Measurements from ENCODE around the gene MYOF.

Gene MYOF

DNA sequence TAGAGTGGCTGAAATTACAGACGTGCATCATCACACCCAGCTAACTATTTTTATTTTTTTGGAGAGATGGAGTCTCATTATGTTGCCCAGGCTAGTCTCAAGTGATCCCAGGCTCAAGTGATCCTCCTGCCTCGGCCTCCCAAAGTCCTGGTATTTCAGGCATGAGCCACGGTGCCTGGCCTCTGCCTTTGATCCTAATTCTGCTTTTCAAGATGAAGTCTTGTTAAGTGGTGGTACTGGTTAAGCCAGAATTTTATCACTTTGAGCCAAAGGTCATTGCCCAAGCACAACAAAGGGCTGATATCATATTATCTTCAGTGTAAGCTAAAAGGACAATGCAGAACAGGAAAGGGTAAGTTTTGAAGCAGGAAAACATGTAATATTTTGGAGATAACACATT is 64.2 kb downstream of the MYOF start:
- H4K91ac ChIP-seq (ENCODE audit: low read depth, low read length), result peak overlapping the region; percentile 76
- no peaks in the 10 kb centered on the region for H3K9me3 ChIP-seq (ENCODE audit: insufficient read depth, low read depth, low read length)
- H3K4me2 ChIP-seq (ENCODE audit: low read length), result no peak overlapping the region
- no peak overlapping the region for H3K9ac ChIP-seq (ENCODE audit: low read length)
- no peaks in the 10 kb centered on the region for H3K27me3 ChIP-seq (ENCODE audit: insufficient read depth, low read length)
- no peak overlapping the region for H3K23ac ChIP-seq (ENCODE audit: low read length)
- no peak overlapping the region for H2AFZ ChIP-seq (ENCODE audit: insufficient read depth, low read length, poor library complexity)
- H3K4me1 ChIP-seq (ENCODE audit: control insufficient read depth in 1 of 2, insufficient read depth in 2 of 2, low read length in 2 of 2), result peaks cover 15 to 36% of the 10 kb centered on the region in 2 experiments
- H3K18ac ChIP-seq (ENCODE audit: low read length), result no peak overlapping the region
- H2BK5ac ChIP-seq (ENCODE audit: low read depth, low read length, poor library complexity), result peak overlapping the region; percentile 63
- peaks cover 0 to 3% of the 10 kb centered on the region in 2 experiments for H3K36me3 ChIP-seq (ENCODE audit: control insufficient read depth in 1 of 2, insufficient read depth in 2 of 2, low read length in 2 of 2)
- peaks cover 2% of the 10 kb centered on the region for H3K79me2 ChIP-seq (ENCODE audit: control insufficient read depth, insufficient read depth, low read length, poor library complexity)
- no peak overlapping the region for H2AK5ac ChIP-seq (ENCODE audit: low read length)
- peak overlapping the region; percentile 34 for H3K14ac ChIP-seq (ENCODE audit: low read length)
- peak overlapping the region; percentile 40 for H2BK120ac ChIP-seq (ENCODE audit: insufficient read depth, low read length, poor library complexity)
- H3K79me1 ChIP-seq (ENCODE audit: low read length), result peaks cover 25% of the 10 kb centered on the region
- H3K4me3 ChIP-seq (ENCODE audit: low read depth, low read length), result no peak overlapping the region
- H4K8ac ChIP-seq (ENCODE audit: low read depth, low read length), result peak overlapping the region; percentile 2
- peak; percentile 53 to 93 for DNase-seq
- H2BK12ac ChIP-seq (ENCODE audit: low read length), result peak overlapping the region; percentile 68
- no peak overlapping the region for H3K4ac ChIP-seq (ENCODE audit: low read depth, low read length)
- H4K12ac ChIP-seq (ENCODE audit: low read depth, low read length), result no peak overlapping the region
- no CpG with 5 or more reads among the region's 3 CpGs for whole genome bisulfite sequencing (ENCODE audit: extremely low coverage, insufficient coverage, insufficient read length)
- peak overlapping the region; percentile 55 for H3K27ac ChIP-seq (ENCODE audit: low read depth, low read length)

- no peaks in the 10 kb centered on the region for H3K27me3 ChIP-seq (ENCODE audit: insufficient read depth, low read length)
- H3K79me1 ChIP-seq (ENCODE audit: low read length), result peaks cover 26% of the 10 kb centered on the region
- peaks cover 15 to 36% of the 10 kb centered on the region in 2 experiments for H3K4me1 ChIP-seq (ENCODE audit: control insufficient read depth in 1 of 2, insufficient read depth in 2 of 2, low read length in 2 of 2)
- H3K14ac ChIP-seq (ENCODE audit: low read length), result peak overlapping the region; percentile 34
- DNase-seq, result no peak
- H4K12ac ChIP-seq (ENCODE audit: low read depth, low read length), result no peak overlapping the region
- WGBS (ENCODE audit: extremely low coverage, insufficient coverage, insufficient read length), result no CpG with 5 or more reads among the region's 3 CpGs
- H2BK12ac ChIP-seq (ENCODE audit: low read length), result peak overlapping the region; percentile 68
- H2AFZ ChIP-seq (ENCODE audit: insufficient read depth, low read length, poor library complexity), result no peak overlapping the region
- peak overlapping the region; percentile 76 for H4K91ac ChIP-seq (ENCODE audit: low read depth, low read length)
- peak overlapping the region; percentile 2 for H4K8ac ChIP-seq (ENCODE audit: low read depth, low read length)
- peaks cover 2% of the 10 kb centered on the region for H3K79me2 ChIP-seq (ENCODE audit: control insufficient read depth, insufficient read depth, low read length, poor library complexity)
- no peak overlapping the region for H3K23ac ChIP-seq (ENCODE audit: low read length)
- H3K4me3 ChIP-seq (ENCODE audit: low read depth, low read length), result no peak overlapping the region
- H3K9ac ChIP-seq (ENCODE audit: low read length), result no peak overlapping the region
- H3K4ac ChIP-seq (ENCODE audit: low read depth, low read length), result no peak overlapping the region
- peak overlapping the region; percentile 84 for H2AK5ac ChIP-seq (ENCODE audit: low read length)
- peaks cover 2 to 7% of the 10 kb centered on the region in 2 experiments for H3K36me3 ChIP-seq (ENCODE audit: control insufficient read depth in 1 of 2, insufficient read depth in 2 of 2, low read length in 2 of 2)
- H3K9me3 ChIP-seq (ENCODE audit: insufficient read depth, low read depth, low read length), result no peaks in the 10 kb centered on the region
- H3K27ac ChIP-seq (ENCODE audit: low read depth, low read length), result peak overlapping the region; percentile 55
- H2BK5ac ChIP-seq (ENCODE audit: low read depth, low read length, poor library complexity), result peak overlapping the region; percentile 63
- peak overlapping the region; percentile 32 for H3K18ac ChIP-seq (ENCODE audit: low read length)
- peak overlapping the region; percentile 40 for H2BK120ac ChIP-seq (ENCODE audit: insufficient read depth, low read length, poor library complexity)
- peak overlapping the region; percentile 11 for H3K4me2 ChIP-seq (ENCODE audit: low read length)
These were observed 64.9 kb downstream of the MYOF start for GRCh38 chr10:93417266-93417665.

DNA sequence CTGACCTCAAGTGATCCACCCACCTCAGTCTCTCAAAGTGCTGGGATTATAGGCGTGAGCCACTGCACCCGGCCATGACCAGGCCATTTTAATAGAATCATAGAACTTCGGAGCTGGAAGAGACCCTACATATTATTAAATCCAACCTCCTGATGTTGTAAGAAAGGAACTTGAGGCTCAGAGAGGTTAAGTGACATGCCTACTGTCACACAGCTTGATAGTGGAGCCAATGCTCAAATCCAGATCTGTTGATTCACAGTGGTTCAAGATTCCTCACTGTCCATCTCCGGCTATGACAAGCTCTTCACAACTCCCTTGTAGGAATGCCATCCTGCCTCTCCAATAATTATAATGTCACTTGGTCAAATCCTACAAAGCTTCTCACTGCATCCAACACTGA is 65.3 kb downstream of the MYOF start:
- Histone ChIP-seq H4K12ac (ENCODE audit: low read depth, low read length) (no peak overlapping the region), H3K27me3 (ENCODE audit: insufficient read depth, low read length) (no peaks in the 10 kb centered on the region), H2AK5ac (ENCODE audit: low read length) (no peak overlapping the region), H3K4me1 (ENCODE audit: control insufficient read depth in 1 of 2, insufficient read depth in 2 of 2, low read length in 2 of 2) (peaks cover 13 to 34% of the 10 kb centered on the region in 2 experiments), H3K18ac (ENCODE audit: low read length) (no peak overlapping the region), H3K79me1 (ENCODE audit: low read length) (peaks cover 24% of the 10 kb centered on the region), H3K27ac (ENCODE audit: low read depth, low read length) (no peak overlapping the region), H4K91ac (ENCODE audit: low read depth, low read length) (no peak overlapping the region), H3K4ac (ENCODE audit: low read depth, low read length) (no peak overlapping the region), H3K9me3 (ENCODE audit: insufficient read depth, low read depth, low read length) (no peaks in the 10 kb centered on the region), H3K23ac (ENCODE audit: low read length) (no peak overlapping the region), H4K8ac (ENCODE audit: low read depth, low read length) (no peak overlapping the region), H2BK12ac (ENCODE audit: low read length) (peak overlapping the region; percentile 67), H2BK120ac (ENCODE audit: insufficient read depth, low read length, poor library complexity) (peak overlapping the region; percentile 40), H3K4me2 (ENCODE audit: low read length) (no peak overlapping the region), H3K14ac (ENCODE audit: low read length) (peak overlapping the region; percentile 40), H3K4me3 (ENCODE audit: low read depth, low read length) (no peak overlapping the region), H3K79me2 (ENCODE audit: control insufficient read depth, insufficient read depth, low read length, poor library complexity) (peaks cover 2% of the 10 kb centered on the region), H2AFZ (ENCODE audit: insufficient read depth, low read length, poor library complexity) (no peak overlapping the region), H3K9ac (ENCODE audit: low read length) (no peak overlapping the region), H2BK5ac (ENCODE audit: low read depth, low read length, poor library complexity) (peak overlapping the region; percentile 60), H3K36me3 (ENCODE audit: control insufficient read depth in 1 of 2, insufficient read depth in 2 of 2, low read length in 2 of 2) (peaks cover 2 to 7% of the 10 kb centered on the region in 2 experiments)
- no peak for DNase-seq
- no CpG with 5 or more reads among the region's 4 CpGs for WGBS (ENCODE audit: extremely low coverage, insufficient coverage, insufficient read length)

GRCh38 chr10:93415693-93416092 is 66.4 kb downstream of the MYOF start:
- H3K4me1 ChIP-seq (ENCODE audit: control insufficient read depth in 1 of 2, insufficient read depth in 2 of 2, low read length in 2 of 2), result peaks cover 13 to 29% of the 10 kb centered on the region in 2 experiments
- H3K9me3 ChIP-seq (ENCODE audit: insufficient read depth, low read depth, low read length), result no peaks in the 10 kb centered on the region
- no peak overlapping the region for H2BK120ac ChIP-seq (ENCODE audit: insufficient read depth, low read length, poor library complexity)
- H3K4me3 ChIP-seq (ENCODE audit: low read depth, low read length), result no peak overlapping the region
- WGBS (ENCODE audit: extremely low coverage, insufficient coverage, insufficient read length), result no CpG with 5 or more reads among the region's 6 CpGs
- no peak overlapping the region for H2AFZ ChIP-seq (ENCODE audit: insufficient read depth, low read length, poor library complexity)
- no peak overlapping the region for H3K4ac ChIP-seq (ENCODE audit: low read depth, low read length)
- no peak overlapping the region for H3K23ac ChIP-seq (ENCODE audit: low read length)
- peaks cover 24% of the 10 kb centered on the region for H3K79me1 ChIP-seq (ENCODE audit: low read length)
- H4K8ac ChIP-seq (ENCODE audit: low read depth, low read length), result no peak overlapping the region
- H3K18ac ChIP-seq (ENCODE audit: low read length), result no peak overlapping the region
- H3K79me2 ChIP-seq (ENCODE audit: control insufficient read depth, insufficient read depth, low read length, poor library complexity), result peaks cover 2% of the 10 kb centered on the region
- H2AK5ac ChIP-seq (ENCODE audit: low read length), result no peak overlapping the region
- H2BK12ac ChIP-seq (ENCODE audit: low read length), result peak overlapping the region; percentile 80
- no peak overlapping the region for H3K14ac ChIP-seq (ENCODE audit: low read length)
- H3K36me3 ChIP-seq (ENCODE audit: control insufficient read depth in 1 of 2, insufficient read depth in 2 of 2, low read length in 2 of 2), result peaks cover 8 to 11% of the 10 kb centered on the region in 2 experiments
- peak overlapping the region; percentile 4 for H4K91ac ChIP-seq (ENCODE audit: low read depth, low read length)
- H4K12ac ChIP-seq (ENCODE audit: low read depth, low read length), result no peak overlapping the region
- no peak overlapping the region for H3K4me2 ChIP-seq (ENCODE audit: low read length)
- H3K27ac ChIP-seq (ENCODE audit: low read depth, low read length), result no peak overlapping the region
- no peak overlapping the region for H3K9ac ChIP-seq (ENCODE audit: low read length)
- no peak overlapping the region for H2BK5ac ChIP-seq (ENCODE audit: low read depth, low read length, poor library complexity)
- DNase-seq, result no peak
- no peaks in the 10 kb centered on the region for H3K27me3 ChIP-seq (ENCODE audit: insufficient read depth, low read length)

Measured in trophoblast cell (in vitro differentiated cells and primary cell).